DOHH2 (cell line): ENCODE measurements around the gene GTF2A1.

Source experiments
- CTCF ChIP-seq: fragments of 200-600 bp; sonication (generic); IDR thresholded peaks from one replicate; pipeline ENCODE4 v1.5.1; 2014; ENCODE audit warnings: antibody characterized with exemption, mild to moderate bottlenecking, low read depth, low read length; ENCODE audit not compliant: poor library complexity, severe bottlenecking
- EZH2phosphoT487 ChIP-seq: fragments of 200-600 bp; sonication (generic); IDR thresholded peaks from 2 replicates; pipeline ENCODE4 v1.6.1; 2017; ENCODE audit warnings: borderline replicate concordance, mild to moderate bottlenecking, antibody characterized with exemption, low read length, moderate library complexity, mixed read lengths

DNA sequence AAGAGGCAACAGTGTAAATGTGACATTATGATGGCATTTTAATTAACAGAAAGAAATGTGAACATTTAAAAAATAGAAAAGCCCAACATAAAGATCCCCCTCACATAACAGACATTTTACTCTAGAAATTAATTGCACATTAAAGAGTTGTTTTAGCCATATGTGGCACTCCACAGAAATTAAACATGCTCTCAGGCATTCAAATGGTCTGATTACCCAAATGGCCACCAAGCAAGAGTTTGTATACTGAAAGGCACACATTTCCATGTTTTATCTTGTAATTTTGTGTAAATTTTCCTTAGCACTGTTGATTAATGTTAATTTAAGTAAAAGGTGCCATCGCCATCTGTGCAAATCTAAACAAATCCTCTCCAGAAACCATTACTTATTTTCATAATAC, 43.5 kb downstream of the GTF2A1 start:
- TF ChIP-seq CTCF = no peak
- no peak for TF ChIP-seq EZH2phosphoT487
